ENCODE measurements around the gene GABRG3. TPM values are rescaled to one million over a fixed set of nuclear protein-coding genes. Genes with fewer than 3 reads are reported as not detected.
"Not testable (repeated sequence)": the region's sequence is repeated elsewhere in the genome, so short reads cannot be mapped to it uniquely, and the experiment has no call there.

The GABRG3 gene
- total and polyA plus RNA-seq, 2 experiments from 2014 or later, result 0.10 to 1.4 TPM

DNA sequence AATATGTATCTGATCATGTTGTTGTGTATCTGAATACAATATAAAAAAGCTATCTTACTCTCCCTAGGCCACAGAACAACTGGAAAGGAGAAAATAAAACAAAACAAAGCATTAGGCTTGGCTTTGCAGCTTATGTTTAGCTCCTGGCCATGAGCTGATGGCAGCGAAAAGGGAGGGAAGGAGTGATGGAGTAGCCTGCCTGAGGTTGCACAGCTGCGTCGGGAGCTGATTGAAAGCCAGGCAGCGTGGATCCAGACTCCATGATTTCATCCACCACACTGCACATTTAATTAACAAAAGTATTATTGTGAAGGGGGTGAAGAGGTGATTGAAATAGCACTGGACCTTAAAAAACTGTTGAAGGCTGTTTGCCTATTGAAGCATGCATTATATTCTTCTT is 212.2 kb downstream of the GABRG3 start:
- H3K9me3 Mint-ChIP-seq, result peaks cover 7% of the 10 kb centered on the region
- peaks cover 8% of the 10 kb centered on the region for H3K36me3 Mint-ChIP-seq (ENCODE audit: low read depth)
- Histone ChIP-seq H3K4me3 (no peak overlapping the region), H3K36me3 (ENCODE audit: insufficient read depth) (no peaks in the 10 kb centered on the region; the same call in 1 of the 2 replicates), H3F3A (replicated peaks; ENCODE audit: low read depth) (no peaks in the 10 kb centered on the region), H3K79me2 (replicated peaks; ENCODE audit: insufficient read depth) (no peaks in the 10 kb centered on the region), H2AFZ (no peak overlapping the region), H3K4me2 (no peak overlapping the region), H3K9me2 (ENCODE audit: insufficient read depth) (peaks cover 12% of the 10 kb centered on the region), H4K20me1 (replicated peaks; ENCODE audit: insufficient read depth) (no peaks in the 10 kb centered on the region), H3K27ac (ENCODE audit: low read depth) (no peak overlapping the region), H3K27me3 (ENCODE audit: insufficient read depth) (no peaks in the 10 kb centered on the region), H3K4me1 (ENCODE audit: insufficient read depth) (no peaks in the 10 kb centered on the region)
- H3K27me3 Mint-ChIP-seq (ENCODE audit: insufficient read depth, low read depth, poor library complexity), result no peaks in the 10 kb centered on the region
- DNase-seq (ENCODE audit: low spot score) (no peak), ATAC-seq (no peak)
- TF ChIP-seq EZH2phosphoT487 (IDR thresholded peaks at IDR 0.05; ENCODE audit: unreplicated experiment) (no peak), CREB1 (CRISPR knock-in tag; IDR thresholded peaks at IDR 0.05; ENCODE audit: low read depth) (no peak), ZNF114 (CRISPR knock-in tag; IDR thresholded peaks at IDR 0.05) (no peak), POLR2AphosphoS5 (IDR thresholded peaks at IDR 0.05; ENCODE audit: low read depth) (no peak)
- TF ChIP-seq, protein P1, sequence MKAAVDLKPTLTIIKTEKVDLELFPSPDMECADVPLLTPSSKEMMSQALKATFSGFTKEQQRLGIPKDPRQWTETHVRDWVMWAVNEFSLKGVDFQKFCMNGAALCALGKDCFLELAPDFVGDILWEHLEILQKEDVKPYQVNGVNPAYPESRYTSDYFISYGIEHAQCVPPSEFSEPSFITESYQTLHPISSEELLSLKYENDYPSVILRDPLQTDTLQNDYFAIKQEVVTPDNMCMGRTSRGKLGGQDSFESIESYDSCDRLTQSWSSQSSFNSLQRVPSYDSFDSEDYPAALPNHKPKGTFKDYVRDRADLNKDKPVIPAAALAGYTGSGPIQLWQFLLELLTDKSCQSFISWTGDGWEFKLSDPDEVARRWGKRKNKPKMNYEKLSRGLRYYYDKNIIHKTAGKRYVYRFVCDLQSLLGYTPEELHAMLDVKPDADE (IDR thresholded peaks at IDR 0.05), result no peak
- peaks cover 10% of the 10 kb centered on the region; the same call in 2 of the 3 replicates for H3K4me1 Mint-ChIP-seq
- no peak overlapping the region for H3K4me3 Mint-ChIP-seq
- no peak overlapping the region for H3K27ac Mint-ChIP-seq

DNA sequence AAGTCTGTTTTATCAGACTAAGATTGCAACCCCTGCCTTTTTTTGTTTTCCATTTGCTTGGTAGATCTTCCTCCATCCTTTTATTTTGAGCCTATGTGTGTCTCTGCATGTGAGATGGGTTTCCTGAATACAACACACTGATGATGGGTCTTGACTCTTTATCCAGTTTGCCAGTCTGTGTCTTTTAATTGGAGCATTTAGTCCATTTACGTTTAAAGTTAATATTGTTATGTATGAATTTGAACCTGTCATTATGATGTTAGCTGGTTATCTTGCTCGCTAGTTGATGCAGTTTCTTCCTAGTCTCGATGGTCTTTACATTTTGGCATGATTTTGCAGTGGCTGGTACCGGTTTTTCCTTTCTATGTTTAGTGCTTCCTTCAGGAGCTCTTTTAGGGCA is 220.5 kb downstream of the GABRG3 start:
- not testable (repeated sequence) for H3K4me1 ChIP-seq (ENCODE audit: insufficient read depth); H3K4me3 ChIP-seq; H3K9me2 ChIP-seq (ENCODE audit: insufficient read depth); H3K27me3 ChIP-seq (ENCODE audit: insufficient read depth); H3F3A ChIP-seq (replicated peaks; ENCODE audit: low read depth); H3K27ac Mint-ChIP-seq; H3K4me2 ChIP-seq; DNase-seq (ENCODE audit: low spot score); H3K27me3 Mint-ChIP-seq (ENCODE audit: insufficient read depth, low read depth, poor library complexity); ATAC-seq; H3K4me3 Mint-ChIP-seq; H2AFZ ChIP-seq; H4K20me1 ChIP-seq (replicated peaks; ENCODE audit: insufficient read depth); H3K36me3 ChIP-seq (ENCODE audit: insufficient read depth); H3K79me2 ChIP-seq (replicated peaks; ENCODE audit: insufficient read depth); H3K27ac ChIP-seq (ENCODE audit: low read depth); H3K4me1 Mint-ChIP-seq
- peaks cover 32% of the 10 kb centered on the region for H3K36me3 Mint-ChIP-seq (ENCODE audit: low read depth)
- peaks cover 40% of the 10 kb centered on the region for H3K9me3 Mint-ChIP-seq

DNA sequence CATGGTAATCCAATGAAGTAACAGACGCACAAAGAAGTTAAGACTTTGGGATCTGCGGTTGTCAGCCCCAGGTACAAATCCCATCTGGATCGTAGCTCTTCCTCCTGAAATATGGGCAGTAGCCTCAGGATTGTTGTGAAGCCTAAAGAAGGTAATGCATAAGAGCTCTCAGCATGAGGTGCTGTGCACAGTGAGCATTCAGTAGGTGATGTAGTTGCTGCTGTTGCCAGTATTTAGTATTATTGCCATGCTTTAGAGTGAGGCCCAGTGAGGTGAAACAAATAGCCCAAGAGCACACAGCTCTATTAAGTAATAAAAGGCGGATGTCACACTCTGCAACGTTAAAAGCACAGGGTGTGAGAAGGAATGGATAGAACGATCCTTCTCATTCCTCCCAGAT is 225.7 kb downstream of the GABRG3 start:
- DNase-seq (ENCODE audit: low spot score) (no peak), ATAC-seq (no peak)
- no peak overlapping the region for H3K4me3 ChIP-seq
- H3K36me3 ChIP-seq (ENCODE audit: insufficient read depth), result no peaks in the 10 kb centered on the region
- H3K4me2 ChIP-seq, result no peak overlapping the region
- H3K27ac ChIP-seq (ENCODE audit: low read depth), result no peak overlapping the region
- H3F3A ChIP-seq (replicated peaks; ENCODE audit: low read depth), result no peaks in the 10 kb centered on the region
- H3K9me2 ChIP-seq (ENCODE audit: insufficient read depth), result 0 out of 2 replicates have a peak, but pooled peaks cover 4% of the 10 kb centered on the region
- H2AFZ ChIP-seq, result no peak overlapping the region
- no peak overlapping the region for H3K4me3 Mint-ChIP-seq
- H3K79me2 ChIP-seq (replicated peaks; ENCODE audit: insufficient read depth), result no peaks in the 10 kb centered on the region
- H4K20me1 ChIP-seq (replicated peaks; ENCODE audit: insufficient read depth), result no peaks in the 10 kb centered on the region
- H3K36me3 Mint-ChIP-seq (ENCODE audit: low read depth), result peaks cover 21% of the 10 kb centered on the region
- H3K4me1 Mint-ChIP-seq, result peaks cover 4% of the 10 kb centered on the region; the same call in 2 of the 3 replicates
- H3K27me3 ChIP-seq (ENCODE audit: insufficient read depth), result no peaks in the 10 kb centered on the region
- peaks cover 3% of the 10 kb centered on the region for H3K27me3 Mint-ChIP-seq (ENCODE audit: insufficient read depth, low read depth, poor library complexity)
- H3K4me1 ChIP-seq (ENCODE audit: insufficient read depth), result no peaks in the 10 kb centered on the region
- no peak overlapping the region for H3K27ac Mint-ChIP-seq
- H3K9me3 Mint-ChIP-seq, result peaks cover 30% of the 10 kb centered on the region
- TF ChIP-seq EZH2 (IDR thresholded peaks at IDR 0.05; ENCODE audit: low read depth, unreplicated experiment) (no peak), POLR2AphosphoS5 (IDR thresholded peaks at IDR 0.05; ENCODE audit: low read depth) (no peak)
- TF ChIP-seq, protein P1 (IDR thresholded peaks at IDR 0.05), result no peak
- TF ChIP-seq, protein P2, sequence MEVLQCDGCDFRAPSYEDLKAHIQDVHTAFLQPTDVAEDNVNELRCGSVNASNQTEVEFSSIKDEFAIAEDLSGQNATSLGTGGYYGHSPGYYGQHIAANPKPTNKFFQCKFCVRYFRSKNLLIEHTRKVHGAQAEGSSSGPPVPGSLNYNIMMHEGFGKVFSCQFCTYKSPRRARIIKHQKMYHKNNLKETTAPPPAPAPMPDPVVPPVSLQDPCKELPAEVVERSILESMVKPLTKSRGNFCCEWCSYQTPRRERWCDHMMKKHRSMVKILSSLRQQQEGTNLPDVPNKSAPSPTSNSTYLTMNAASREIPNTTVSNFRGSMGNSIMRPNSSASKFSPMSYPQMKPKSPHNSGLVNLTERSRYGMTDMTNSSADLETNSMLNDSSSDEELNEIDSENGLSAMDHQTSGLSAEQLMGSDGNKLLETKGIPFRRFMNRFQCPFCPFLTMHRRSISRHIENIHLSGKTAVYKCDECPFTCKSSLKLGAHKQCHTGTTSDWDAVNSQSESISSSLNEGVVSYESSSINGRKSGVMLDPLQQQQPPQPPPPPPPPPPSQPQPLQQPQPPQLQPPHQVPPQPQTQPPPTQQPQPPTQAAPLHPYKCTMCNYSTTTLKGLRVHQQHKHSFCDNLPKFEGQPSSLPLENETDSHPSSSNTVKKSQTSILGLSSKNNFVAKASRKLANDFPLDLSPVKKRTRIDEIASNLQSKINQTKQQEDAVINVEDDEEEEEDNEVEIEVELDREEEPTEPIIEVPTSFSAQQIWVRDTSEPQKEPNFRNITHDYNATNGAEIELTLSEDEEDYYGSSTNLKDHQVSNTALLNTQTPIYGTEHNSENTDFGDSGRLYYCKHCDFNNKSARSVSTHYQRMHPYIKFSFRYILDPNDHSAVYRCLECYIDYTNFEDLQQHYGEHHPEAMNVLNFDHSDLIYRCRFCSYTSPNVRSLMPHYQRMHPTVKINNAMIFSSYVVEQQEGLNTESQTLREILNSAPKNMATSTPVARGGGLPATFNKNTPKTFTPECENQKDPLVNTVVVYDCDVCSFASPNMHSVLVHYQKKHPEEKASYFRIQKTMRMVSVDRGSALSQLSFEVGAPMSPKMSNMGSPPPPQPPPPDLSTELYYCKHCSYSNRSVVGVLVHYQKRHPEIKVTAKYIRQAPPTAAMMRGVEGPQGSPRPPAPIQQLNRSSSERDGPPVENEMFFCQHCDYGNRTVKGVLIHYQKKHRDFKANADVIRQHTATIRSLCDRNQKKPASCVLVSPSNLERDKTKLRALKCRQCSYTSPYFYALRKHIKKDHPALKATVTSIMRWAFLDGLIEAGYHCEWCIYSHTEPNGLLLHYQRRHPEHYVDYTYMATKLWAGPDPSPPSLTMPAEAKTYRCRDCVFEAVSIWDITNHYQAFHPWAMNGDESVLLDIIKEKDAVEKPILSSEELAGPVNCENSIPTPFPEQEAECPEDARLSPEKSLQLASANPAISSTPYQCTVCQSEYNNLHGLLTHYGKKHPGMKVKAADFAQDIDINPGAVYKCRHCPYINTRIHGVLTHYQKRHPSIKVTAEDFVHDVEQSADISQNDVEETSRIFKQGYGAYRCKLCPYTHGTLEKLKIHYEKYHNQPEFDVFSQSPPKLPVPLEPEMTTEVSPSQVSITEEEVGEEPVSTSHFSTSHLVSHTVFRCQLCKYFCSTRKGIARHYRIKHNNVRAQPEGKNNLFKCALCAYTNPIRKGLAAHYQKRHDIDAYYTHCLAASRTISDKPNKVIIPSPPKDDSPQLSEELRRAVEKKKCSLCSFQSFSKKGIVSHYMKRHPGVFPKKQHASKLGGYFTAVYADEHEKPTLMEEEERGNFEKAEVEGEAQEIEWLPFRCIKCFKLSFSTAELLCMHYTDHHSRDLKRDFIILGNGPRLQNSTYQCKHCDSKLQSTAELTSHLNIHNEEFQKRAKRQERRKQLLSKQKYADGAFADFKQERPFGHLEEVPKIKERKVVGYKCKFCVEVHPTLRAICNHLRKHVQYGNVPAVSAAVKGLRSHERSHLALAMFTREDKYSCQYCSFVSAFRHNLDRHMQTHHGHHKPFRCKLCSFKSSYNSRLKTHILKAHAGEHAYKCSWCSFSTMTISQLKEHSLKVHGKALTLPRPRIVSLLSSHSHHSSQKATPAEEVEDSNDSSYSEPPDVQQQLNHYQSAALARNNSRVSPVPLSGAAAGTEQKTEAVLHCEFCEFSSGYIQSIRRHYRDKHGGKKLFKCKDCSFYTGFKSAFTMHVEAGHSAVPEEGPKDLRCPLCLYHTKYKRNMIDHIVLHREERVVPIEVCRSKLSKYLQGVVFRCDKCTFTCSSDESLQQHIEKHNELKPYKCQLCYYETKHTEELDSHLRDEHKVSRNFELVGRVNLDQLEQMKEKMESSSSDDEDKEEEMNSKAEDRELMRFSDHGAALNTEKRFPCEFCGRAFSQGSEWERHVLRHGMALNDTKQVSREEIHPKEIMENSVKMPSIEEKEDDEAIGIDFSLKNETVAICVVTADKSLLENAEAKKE (CRISPR knock-in tag; IDR thresholded peaks at IDR 0.05), result no peak

Measured in GM23338 (cell line).